Panc1 (cell line): Measurements from ENCODE around the gene SIL1. TPM values are rescaled to one million over a fixed set of nuclear protein-coding genes. Genes with fewer than 3 reads are reported as not detected.

Source experiments
- ATAC-seq: fragments of 200-7000 bp; cut with Tn5 transposase; 2 replicates; pipeline ENCODE4 v1.9.1; 2020; ENCODE audit warnings: mild to moderate bottlenecking, moderate library complexity
- BruUV-seq: library from RNA; stranded (reverse); fragments of 400-500 nt; replicated peaks from 2 replicates; lab custom pipeline; 2021; lab: Mats Ljungman, UMichigan
- CTCF ChIA-PET: fragments of 300-600 bp; sonication (Branson Sonifier 250); formaldehyde crosslinking; loops from one replicate; lab custom pipeline; 2022; ENCODE audit warnings: antibody characterized with exemption; lab: Charles Lee
- POLR2A ChIA-PET: fragments of 300-600 bp; sonication (Branson Sonifier 250); formaldehyde crosslinking; loops from one replicate; lab custom pipeline; 2022; ENCODE audit warnings: antibody characterized with exemption; lab: Charles Lee
- DNase-seq: peaks from one replicate; pipeline ENCODE4 v3.0.0-alpha.2; 2010; ENCODE audit warnings: low read depth, low spot score
- H3K27ac ChIP-seq: 2 replicates; pipeline ENCODE4 v1.5.1; 2011; ENCODE audit warnings: mild to moderate bottlenecking, low read length, inconsistent platforms
- H3K27me3 ChIP-seq: fragments of 200-500 bp; sonication (Bioruptor generic); 2 replicates; pipeline ENCODE4 v1.6.0; 2014; ENCODE audit warnings: low read length, inconsistent platforms; ENCODE audit not compliant: control insufficient read depth, insufficient read depth
- H3K36me3 ChIP-seq: fragments of 200-500 bp; sonication (Bioruptor generic); 2 replicates; pipeline ENCODE4 v1.5.1; 2014; ENCODE audit warnings: inconsistent platforms, mild to moderate bottlenecking, low read length, moderate library complexity; ENCODE audit not compliant: control insufficient read depth, insufficient read depth
- H3K4me1 ChIP-seq: 2 replicates; pipeline ENCODE4 v1.5.1; 2011; ENCODE audit warnings: inconsistent platforms, mild to moderate bottlenecking, low read length, moderate library complexity; ENCODE audit not compliant: control insufficient read depth, insufficient read depth
- H3K4me3 ChIP-seq, 2 experiments: 2 replicates each; pipeline ENCODE4 v1.5.1; 2011 to 2012; ENCODE audit warnings: low read depth in 2 of 2, low read length in 2 of 2, mild to moderate bottlenecking in 2 of 2, inconsistent platforms in 1 of 2, moderate library complexity in 1 of 2
- H3K9me3 ChIP-seq: fragments of 200-500 bp; sonication (Bioruptor generic); 2 replicates; pipeline ENCODE4 v1.5.1; 2014; ENCODE audit warnings: low read depth, mild to moderate bottlenecking, inconsistent platforms, low read length, moderate library complexity; ENCODE audit not compliant: control insufficient read depth, insufficient read depth
- POLR2AphosphoS5 ChIP-seq: IDR thresholded peaks from 2 replicates; pipeline ENCODE4 v1.6.1; 2012; ENCODE audit warnings: mild to moderate bottlenecking, low read depth, low read length, moderate library complexity
- SIN3A ChIP-seq: IDR thresholded peaks from 2 replicates; pipeline ENCODE4 v1.6.1; 2012; ENCODE audit warnings: low read depth, mild to moderate bottlenecking, low read length, moderate library complexity, borderline replicate concordance; ENCODE audit not compliant: insufficient read depth
- TCF7L2 ChIP-seq: IDR thresholded peaks from 2 replicates; pipeline ENCODE4 v1.6.1; 2011; ENCODE audit warnings: mild to moderate bottlenecking, low read depth, low read length, inconsistent platforms
- in situ Hi-C: cut with HindIII; loops from 2 replicates; pipeline ENCODE4 v1.10.0; 2016; ENCODE audit warnings: low sequenced_read_pairs, low pct_unique_long_range_greater_than_20kb
- intact Hi-C: fragments of 100-400 bp; cut with micrococcal nuclease; formaldehyde crosslinking; loops from one replicate; pipeline ENCODE4 v1.10.0; 2022; ENCODE audit not compliant: unreplicated experiment
- total RNA-seq: library from RNA; stranded (reverse); gene quantifications from one replicate; pipeline ENCODE4 v1.2.1, GENCODE V29; 2021; ENCODE audit not compliant: unreplicated experiment
- TF ChIP-seq, protein P1 (sequence below), 2 experiments: IDR thresholded peaks; 2 replicates each; pipeline ENCODE4 v1.6.1; 2011 to 2012; ENCODE audit warnings: low read depth in 2 of 2, control low read depth in 1 of 2, low read length in 1 of 2, mild to moderate bottlenecking in 1 of 2, moderate library complexity in 1 of 2; ENCODE audit not compliant: insufficient read depth in 1 of 2
- TF ChIP-seq, protein P2 (sequence below): fragments of 450-650 bp; IDR thresholded peaks from 2 replicates; pipeline ENCODE4 v1.5.1; 2017; ENCODE audit warnings: mild to moderate bottlenecking

SIL1 gene
- total RNA-seq, 1 experiment from 2014 or later: 35.4 TPM

DNA sequence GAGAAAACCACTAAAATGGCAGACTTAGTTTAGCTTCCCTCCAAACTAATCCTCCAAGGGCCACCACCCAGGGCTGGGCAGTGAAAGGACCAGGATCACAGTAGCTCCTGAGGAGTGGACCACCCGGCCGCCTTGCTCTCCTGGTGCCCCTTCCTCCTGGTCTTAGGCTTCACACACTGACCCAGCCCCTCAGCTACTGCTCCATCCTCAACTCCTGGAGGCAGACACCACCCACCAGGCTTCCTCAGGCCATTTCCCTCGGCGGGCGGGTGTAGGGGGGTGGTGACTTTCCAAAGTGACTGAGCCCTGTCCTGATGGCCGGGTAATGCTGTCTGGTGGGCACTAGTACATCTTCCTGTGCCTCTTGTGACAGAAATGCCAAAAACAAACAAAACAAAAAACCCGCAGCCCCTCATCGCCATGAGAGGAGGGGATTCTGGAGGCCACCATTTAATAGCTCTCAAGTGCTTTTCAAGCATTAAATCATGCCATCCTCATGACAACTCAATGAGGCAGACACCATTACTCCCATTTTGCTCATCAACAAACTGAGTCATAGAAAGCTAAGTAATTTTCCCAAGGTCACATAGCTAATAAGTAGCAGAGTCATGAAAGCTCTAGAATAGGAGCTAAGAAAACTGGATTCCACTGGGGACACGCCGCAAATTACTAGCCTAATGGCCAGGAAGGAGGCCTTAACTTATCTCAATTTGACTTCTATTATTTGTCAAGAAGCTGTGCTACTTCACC, 231.8 kb downstream of the SIL1 start:
- in situ Hi-C loops (no loop called here), intact Hi-C loops (no loop called here)
- no peaks in the 10 kb centered on the region for H3K9me3 ChIP-seq
- CTCF ChIA-PET: no interaction called here
- no peak for ATAC-seq
- POLR2A ChIA-PET: no interaction called here
- H3K27me3 ChIP-seq: no peaks in the 10 kb centered on the region
- DNase-seq: no peak
- no peak for TF ChIP-seq TCF7L2
- TF ChIP-seq, protein P1, sequence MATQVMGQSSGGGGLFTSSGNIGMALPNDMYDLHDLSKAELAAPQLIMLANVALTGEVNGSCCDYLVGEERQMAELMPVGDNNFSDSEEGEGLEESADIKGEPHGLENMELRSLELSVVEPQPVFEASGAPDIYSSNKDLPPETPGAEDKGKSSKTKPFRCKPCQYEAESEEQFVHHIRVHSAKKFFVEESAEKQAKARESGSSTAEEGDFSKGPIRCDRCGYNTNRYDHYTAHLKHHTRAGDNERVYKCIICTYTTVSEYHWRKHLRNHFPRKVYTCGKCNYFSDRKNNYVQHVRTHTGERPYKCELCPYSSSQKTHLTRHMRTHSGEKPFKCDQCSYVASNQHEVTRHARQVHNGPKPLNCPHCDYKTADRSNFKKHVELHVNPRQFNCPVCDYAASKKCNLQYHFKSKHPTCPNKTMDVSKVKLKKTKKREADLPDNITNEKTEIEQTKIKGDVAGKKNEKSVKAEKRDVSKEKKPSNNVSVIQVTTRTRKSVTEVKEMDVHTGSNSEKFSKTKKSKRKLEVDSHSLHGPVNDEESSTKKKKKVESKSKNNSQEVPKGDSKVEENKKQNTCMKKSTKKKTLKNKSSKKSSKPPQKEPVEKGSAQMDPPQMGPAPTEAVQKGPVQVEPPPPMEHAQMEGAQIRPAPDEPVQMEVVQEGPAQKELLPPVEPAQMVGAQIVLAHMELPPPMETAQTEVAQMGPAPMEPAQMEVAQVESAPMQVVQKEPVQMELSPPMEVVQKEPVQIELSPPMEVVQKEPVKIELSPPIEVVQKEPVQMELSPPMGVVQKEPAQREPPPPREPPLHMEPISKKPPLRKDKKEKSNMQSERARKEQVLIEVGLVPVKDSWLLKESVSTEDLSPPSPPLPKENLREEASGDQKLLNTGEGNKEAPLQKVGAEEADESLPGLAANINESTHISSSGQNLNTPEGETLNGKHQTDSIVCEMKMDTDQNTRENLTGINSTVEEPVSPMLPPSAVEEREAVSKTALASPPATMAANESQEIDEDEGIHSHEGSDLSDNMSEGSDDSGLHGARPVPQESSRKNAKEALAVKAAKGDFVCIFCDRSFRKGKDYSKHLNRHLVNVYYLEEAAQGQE (IDR thresholded peaks at IDR 0.05; ENCODE audit: insufficient read depth in 1 of 2, low read depth in 2 of 2, low read length in 1 of 2): no peak
- no peak for TF ChIP-seq SIN3A
- TF ChIP-seq POLR2AphosphoS5: no peak
- TF ChIP-seq, protein P2, sequence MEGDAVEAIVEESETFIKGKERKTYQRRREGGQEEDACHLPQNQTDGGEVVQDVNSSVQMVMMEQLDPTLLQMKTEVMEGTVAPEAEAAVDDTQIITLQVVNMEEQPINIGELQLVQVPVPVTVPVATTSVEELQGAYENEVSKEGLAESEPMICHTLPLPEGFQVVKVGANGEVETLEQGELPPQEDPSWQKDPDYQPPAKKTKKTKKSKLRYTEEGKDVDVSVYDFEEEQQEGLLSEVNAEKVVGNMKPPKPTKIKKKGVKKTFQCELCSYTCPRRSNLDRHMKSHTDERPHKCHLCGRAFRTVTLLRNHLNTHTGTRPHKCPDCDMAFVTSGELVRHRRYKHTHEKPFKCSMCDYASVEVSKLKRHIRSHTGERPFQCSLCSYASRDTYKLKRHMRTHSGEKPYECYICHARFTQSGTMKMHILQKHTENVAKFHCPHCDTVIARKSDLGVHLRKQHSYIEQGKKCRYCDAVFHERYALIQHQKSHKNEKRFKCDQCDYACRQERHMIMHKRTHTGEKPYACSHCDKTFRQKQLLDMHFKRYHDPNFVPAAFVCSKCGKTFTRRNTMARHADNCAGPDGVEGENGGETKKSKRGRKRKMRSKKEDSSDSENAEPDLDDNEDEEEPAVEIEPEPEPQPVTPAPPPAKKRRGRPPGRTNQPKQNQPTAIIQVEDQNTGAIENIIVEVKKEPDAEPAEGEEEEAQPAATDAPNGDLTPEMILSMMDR: no peak
- H3K4me3 ChIP-seq: no peak overlapping the region
- H3K27ac ChIP-seq: no peak overlapping the region
- no peaks in the 10 kb centered on the region for H3K36me3 ChIP-seq
- H3K4me1 ChIP-seq: no peaks in the 10 kb centered on the region
- no TSS peak for BruUV-seq

DNA sequence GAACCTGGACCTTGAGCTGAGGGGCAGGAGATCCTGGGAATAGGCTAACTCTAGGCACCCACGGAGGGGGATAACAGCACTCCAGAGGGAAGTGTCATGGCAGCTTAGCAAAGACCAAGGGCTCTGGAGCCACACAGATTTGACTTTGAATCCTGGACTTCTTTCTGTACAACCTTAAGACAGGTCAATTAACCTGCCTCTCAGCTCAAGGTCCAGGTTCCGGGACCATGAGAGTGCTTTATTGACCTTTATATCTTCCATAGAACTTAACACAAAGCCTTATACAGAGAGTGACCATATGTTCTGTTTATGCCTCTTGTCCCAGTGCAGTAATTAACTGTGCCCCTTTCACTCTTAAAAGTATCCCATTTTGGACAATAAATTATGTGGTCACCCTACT, 232.5 kb downstream of the SIL1 start:
- intact Hi-C loops (no loop called here), in situ Hi-C loops (no loop called here)
- H3K9me3 ChIP-seq: no peaks in the 10 kb centered on the region
- CTCF ChIA-PET: no interaction called here
- no peaks in the 10 kb centered on the region for H3K36me3 ChIP-seq
- TF ChIP-seq POLR2AphosphoS5: no peak
- TF ChIP-seq, protein P2: no peak
- TF ChIP-seq SIN3A: no peak
- no peak for TF ChIP-seq TCF7L2
- TF ChIP-seq, protein P1 (IDR thresholded peaks at IDR 0.05; ENCODE audit: insufficient read depth in 1 of 2, low read depth in 2 of 2, low read length in 1 of 2): no peak
- no peak for ATAC-seq
- no peaks in the 10 kb centered on the region for H3K4me1 ChIP-seq
- no peak overlapping the region for H3K4me3 ChIP-seq
- no peak overlapping the region for H3K27ac ChIP-seq
- POLR2A ChIA-PET: no interaction called here
- DNase-seq: no peak
- H3K27me3 ChIP-seq: no peaks in the 10 kb centered on the region
- no TSS peak for BruUV-seq
